Upper lobe of left lung (tissue), 4 donors: ENCODE results near the gene DOCK8.

Experiments
- CTCF ChIP-seq, 6 experiments: fragments of 450-650 bp in 4 of 6; fragments of 200-600 bp in 2 of 6; sonication (generic) in 2 of 6; IDR thresholded peaks; one replicate each; pipeline ENCODE4 v1.5.1; 2016 to 2019; ENCODE audit warnings: antibody characterized with exemption in 6 of 6
- EP300 ChIP-seq, 4 donors: sonication (generic); formaldehyde crosslinking; IDR thresholded peaks; one replicate each; pipeline ENCODE4 v1.5.1; 2017; ENCODE audit warnings: antibody characterized with exemption in 4 of 4, control low read depth in 2 of 4
- POLR2A ChIP-seq, 4 donors: fragments of 450-650 bp; IDR thresholded peaks; one replicate each; pipeline ENCODE4 v1.5.1; 2016 to 2017; ENCODE audit warnings: antibody characterized with exemption in 4 of 4, mild to moderate bottlenecking in 2 of 4

- TF ChIP-seq POLR2A (IDR thresholded peaks at IDR 0.05) (no peak), CTCF (IDR thresholded peaks at IDR 0.05) (no peak), EP300 (IDR thresholded peaks at IDR 0.05) (no peak)
These were observed 179.8 kb downstream of the DOCK8 start for GRCh38 chr9:394347-395052.
